Caco-2 (cell line): Measurements from ENCODE around the gene IQSEC1. TPM values are rescaled to one million over a fixed set of nuclear protein-coding genes. Genes with fewer than 3 reads are reported as not detected.

Experiments
- BruUV-seq: library from RNA; stranded (reverse); fragments of 400-500 nt; replicated peaks from 2 replicates; lab custom pipeline; 2021; lab: Mats Ljungman, UMichigan
- CTCF ChIA-PET: fragments of 300-600 bp; sonication (Branson Sonifier 250); formaldehyde crosslinking; loops from one replicate; lab custom pipeline; 2022; ENCODE audit warnings: antibody characterized with exemption; lab: Charles Lee
- POLR2A ChIA-PET: fragments of 300-600 bp; sonication (Branson Sonifier 250); formaldehyde crosslinking; loops from one replicate; lab custom pipeline; 2022; ENCODE audit warnings: antibody characterized with exemption; lab: Charles Lee
- DNase-seq, 2 experiments: peaks; one replicate each; pipeline versions ENCODE4 v3.0.0 to v3.0.0-alpha.2; 2020 to 2022
- H3K27me3 ChIP-seq: replicated peaks from 2 replicates; pipeline ENCODE4 v1.6.0; 2011; ENCODE audit warnings: low read length; ENCODE audit not compliant: control insufficient read depth, insufficient read depth
- H3K36me3 ChIP-seq: 2 replicates; pipeline ENCODE4 v1.5.1; 2011; ENCODE audit warnings: low read length; ENCODE audit not compliant: control insufficient read depth, insufficient read depth
- H3K4me1 ChIP-seq: fragments of 250-450 bp; sonication (Bioruptor Pico); 2 replicates; pipeline ENCODE4 v1.5.1; 2020; ENCODE audit warnings: mild to moderate bottlenecking
- H3K4me3 ChIP-seq: 2 replicates; pipeline ENCODE4 v1.5.1; 2011; ENCODE audit warnings: low read depth, mild to moderate bottlenecking, control low read depth, low read length
- H3K9me3 ChIP-seq: fragments of 250-450 bp; sonication (Bioruptor Pico); 2 replicates; pipeline ENCODE4 v1.5.1; 2020; ENCODE audit warnings: mild to moderate bottlenecking, moderate library complexity
- H3K27ac Mint-ChIP-seq: one replicate; pipeline ENCODE4 v1.8.0; 2022; ENCODE audit warnings: mixed read lengths; ENCODE audit not compliant: unreplicated experiment
- H3K27me3 Mint-ChIP-seq: one replicate; pipeline ENCODE4 v1.8.0; 2022; ENCODE audit warnings: mixed read lengths; ENCODE audit not compliant: insufficient read depth, unreplicated experiment
- H3K36me3 Mint-ChIP-seq: one replicate; pipeline ENCODE4 v1.8.0; 2022; ENCODE audit warnings: mild to moderate bottlenecking, mixed read lengths; ENCODE audit not compliant: insufficient read depth, unreplicated experiment
- H3K4me1 Mint-ChIP-seq: one replicate; pipeline ENCODE4 v1.8.0; 2022; ENCODE audit warnings: low read depth, mixed read lengths; ENCODE audit not compliant: unreplicated experiment
- H3K4me3 Mint-ChIP-seq: one replicate; pipeline ENCODE4 v1.8.0; 2022; ENCODE audit warnings: mild to moderate bottlenecking, moderate library complexity, mixed read lengths; ENCODE audit not compliant: unreplicated experiment
- H3K9me3 Mint-ChIP-seq: one replicate; pipeline ENCODE4 v1.8.0; 2022; ENCODE audit warnings: mixed read lengths; ENCODE audit not compliant: unreplicated experiment
- CTCF ChIP-seq, 2 experiments: fragments of 200-600 bp in 1 of 2; IDR thresholded peaks; 1 replicate in 1 of 2; 2 replicates in 1 of 2; pipeline versions ENCODE4 v1.5.1 to v1.8.0; 2011 to 2022; ENCODE audit warnings: antibody characterized with exemption in 1 of 2, control low read depth in 1 of 2, inconsistent platforms in 1 of 2, low read depth in 1 of 2, low read length in 1 of 2, mild to moderate bottlenecking in 1 of 2, moderate library complexity in 1 of 2; ENCODE audit not compliant: insufficient read depth in 1 of 2, severe bottlenecking in 1 of 2, unreplicated experiment in 1 of 2
- intact Hi-C: fragments of 100-400 bp; cut with micrococcal nuclease; formaldehyde crosslinking; loops from one replicate; pipeline ENCODE4 v1.10.0; 2022; ENCODE audit not compliant: unreplicated experiment
- total RNA-seq: library from RNA; stranded (reverse); gene quantifications from 2 replicates; pipeline ENCODE4 v1.2.3, GENCODE V29; 2022

The IQSEC1 gene
- total RNA-seq, 1 experiment from 2014 or later = 40.0 TPM

GRCh38 chr3:13067778-13068177, 5.5 kb downstream of the IQSEC1 start:
- no peak overlapping the region for H3K4me3 ChIP-seq
- CTCF ChIA-PET = no interaction called here
- no TSS peak for BruUV-seq

GRCh38 chr3:13066834-13067233, 6.4 kb downstream of the IQSEC1 start:
- no peaks in the 10 kb centered on the region; the same call in 1 of the 2 replicates for H3K27me3 ChIP-seq
- CTCF ChIA-PET = no interaction called here
- intact Hi-C loops = no loop called here
- H3K4me3 ChIP-seq = no peak overlapping the region
- Mint-ChIP-seq H3K4me1 (no peaks in the 10 kb centered on the region), H3K27me3 (peaks cover 8% of the 10 kb centered on the region), H3K9me3 (no peaks in the 10 kb centered on the region), H3K27ac (no peak overlapping the region), H3K4me3 (no peak overlapping the region), H3K36me3 (no peaks in the 10 kb centered on the region)
- no peak for TF ChIP-seq CTCF (IDR thresholded peaks at IDR 0.05; ENCODE audit: insufficient read depth in 1 of 2, low read depth in 1 of 2, low read length in 1 of 2, severe bottlenecking in 1 of 2, unreplicated experiment in 1 of 2)
- H3K36me3 ChIP-seq = no peaks in the 10 kb centered on the region
- no peaks in the 10 kb centered on the region for H3K4me1 ChIP-seq
- H3K9me3 ChIP-seq = no peaks in the 10 kb centered on the region
- no peak for DNase-seq
- POLR2A ChIA-PET = no interaction called here
- no TSS peak for BruUV-seq

More at GRCh38 chr3:13067778-13068177, 5.5 kb downstream of the IQSEC1 start:
- H3K36me3 Mint-ChIP-seq = no peaks in the 10 kb centered on the region
- no peak for DNase-seq
- H3K27me3 Mint-ChIP-seq = peaks cover 8% of the 10 kb centered on the region
- no peaks in the 10 kb centered on the region for H3K4me1 Mint-ChIP-seq
- no peaks in the 10 kb centered on the region for H3K9me3 ChIP-seq
- intact Hi-C loops = no loop called here
- no peaks in the 10 kb centered on the region for H3K4me1 ChIP-seq
- H3K9me3 Mint-ChIP-seq = no peaks in the 10 kb centered on the region
- H3K27me3 ChIP-seq = no peaks in the 10 kb centered on the region; the same call in 1 of the 2 replicates
- no peak overlapping the region for H3K4me3 Mint-ChIP-seq
- H3K36me3 ChIP-seq = no peaks in the 10 kb centered on the region
- POLR2A ChIA-PET = no interaction called here
- no peak for TF ChIP-seq CTCF (IDR thresholded peaks at IDR 0.05; ENCODE audit: insufficient read depth in 1 of 2, low read depth in 1 of 2, low read length in 1 of 2, severe bottlenecking in 1 of 2, unreplicated experiment in 1 of 2)
- H3K27ac Mint-ChIP-seq = no peak overlapping the region

- intact Hi-C loops = no loop called here
- Mint-ChIP-seq H3K27me3 (peaks cover 9% of the 10 kb centered on the region), H3K36me3 (no peaks in the 10 kb centered on the region), H3K4me3 (no peak overlapping the region), H3K9me3 (no peaks in the 10 kb centered on the region), H3K27ac (no peak overlapping the region), H3K4me1 (no peaks in the 10 kb centered on the region)
- no peak for DNase-seq
- H3K4me1 ChIP-seq = no peaks in the 10 kb centered on the region
- no peaks in the 10 kb centered on the region for H3K36me3 ChIP-seq
- ChIA-PET CTCF (no interaction called here), POLR2A (no interaction called here)
- no peak for TF ChIP-seq CTCF (IDR thresholded peaks at IDR 0.05; ENCODE audit: insufficient read depth in 1 of 2, low read depth in 1 of 2, low read length in 1 of 2, severe bottlenecking in 1 of 2, unreplicated experiment in 1 of 2)
- no TSS peak for BruUV-seq
- no peak overlapping the region for H3K4me3 ChIP-seq
- no peaks in the 10 kb centered on the region for H3K9me3 ChIP-seq
- H3K27me3 ChIP-seq = no peaks in the 10 kb centered on the region; the same call in 1 of the 2 replicates
Measured at GRCh38 chr3:13066236-13066635, 7.0 kb downstream of the IQSEC1 start.
